HepG2 (cell line): ENCODE measurements around the gene FNDC8. TPM values are rescaled to one million over a fixed set of nuclear protein-coding genes. Genes with fewer than 3 reads are reported as not detected.

ENCODE experiments used
- AKAP8 ChIP-seq: sonication (generic); formaldehyde crosslinking; IDR thresholded peaks from 2 replicates; pipeline ENCODE4 v1.5.1; 2020; ENCODE audit warnings: mild to moderate bottlenecking, missing genetic modification reagents
- BCL6 ChIP-seq: IDR thresholded peaks from 2 replicates; pipeline ENCODE4 v1.6.1; 2016; ENCODE audit warnings: missing genetic modification reagents, missing compliant biosample characterization
- CHCHD3 ChIP-seq: sonication (generic); formaldehyde crosslinking; IDR thresholded peaks from 2 replicates; pipeline ENCODE4 v1.8.0; 2022; ENCODE audit warnings: mild to moderate bottlenecking, missing genetic modification reagents, moderate library complexity
- CREB1 ChIP-seq, 2 experiments: fragments of 450-650 bp in 1 of 2; IDR thresholded peaks; 2 replicates each; pipeline ENCODE4 v1.6.1; 2016 to 2017; ENCODE audit warnings: control low read depth in 1 of 2, mild to moderate bottlenecking in 1 of 2, missing compliant biosample characterization in 1 of 2, missing genetic modification characterization in 1 of 2
- HNF4G ChIP-seq, 2 experiments: sonication (generic) in 1 of 2; formaldehyde crosslinking in 1 of 2; IDR thresholded peaks; 2 replicates each; pipeline versions ENCODE4 v1.4.0 to v1.6.1; 2011 to 2020; ENCODE audit warnings: borderline replicate concordance in 2 of 2, low read depth in 2 of 2, mild to moderate bottlenecking in 2 of 2, low read length in 1 of 2, missing genetic modification reagents in 1 of 2, moderate library complexity in 1 of 2
- MAX ChIP-seq: IDR thresholded peaks from 2 replicates; pipeline ENCODE4 v1.6.1; 2012; ENCODE audit warnings: inconsistent platforms
- MIER2 ChIP-seq: IDR thresholded peaks from 2 replicates; pipeline ENCODE4 v1.6.1; 2016; ENCODE audit warnings: missing biosample characterization, missing genetic modification reagents
- MYC ChIP-seq: sonication (generic); formaldehyde crosslinking; IDR thresholded peaks from 2 replicates; pipeline ENCODE4 v1.9.0; 2021; ENCODE audit warnings: missing genetic modification reagents, borderline replicate concordance
- NR1H2 ChIP-seq: sonication (generic); formaldehyde crosslinking; IDR thresholded peaks from 2 replicates; pipeline ENCODE4 v1.8.1; 2022; ENCODE audit warnings: low read depth, missing genetic modification reagents, borderline replicate concordance
- NR2F6 ChIP-seq, 2 experiments: IDR thresholded peaks; 2 replicates each; pipeline ENCODE4 v1.6.1; 2016; ENCODE audit warnings: antibody characterized with exemption in 1 of 2, mild to moderate bottlenecking in 1 of 2
- POLR2AphosphoS5 ChIP-seq: IDR thresholded peaks from 2 replicates; pipeline ENCODE4 v1.6.1; 2012; ENCODE audit warnings: low read depth, low read length
- POLR2G ChIP-seq: fragments of 200-400 bp; formaldehyde crosslinking; IDR thresholded peaks from 2 replicates; pipeline ENCODE4 v1.6.1; 2018; ENCODE audit warnings: mild to moderate bottlenecking, low read depth, low read length, moderate library complexity
- TCF7 ChIP-seq: sonication (generic); IDR thresholded peaks from 2 replicates; pipeline ENCODE4 v1.6.1; 2016; ENCODE audit warnings: antibody characterized with exemption, low read depth
- TCF7L2 ChIP-seq: IDR thresholded peaks from 2 replicates; pipeline ENCODE4 v1.6.1; 2011; ENCODE audit warnings: mild to moderate bottlenecking, low read depth, low read length, moderate library complexity
- ZFP36L2 ChIP-seq: sonication (generic); formaldehyde crosslinking; IDR thresholded peaks from 2 replicates; pipeline ENCODE4 v1.4.0; 2020; ENCODE audit warnings: missing genetic modification reagents
- ZNF143 ChIP-seq: sonication (generic); formaldehyde crosslinking; IDR thresholded peaks from 2 replicates; pipeline ENCODE4 v1.4.0; 2020; ENCODE audit warnings: missing genetic modification reagents
- ZNF160 ChIP-seq: sonication (generic); formaldehyde crosslinking; IDR thresholded peaks from 2 replicates; pipeline ENCODE4 v1.8.0; 2022; ENCODE audit warnings: mild to moderate bottlenecking, inconsistent platforms, missing genetic modification reagents
- ZNF274 ChIP-seq: sonication (generic); formaldehyde crosslinking; IDR thresholded peaks from 2 replicates; pipeline ENCODE4 v1.5.1; 2020; ENCODE audit warnings: mild to moderate bottlenecking, missing genetic modification reagents
- ZNF639 ChIP-seq: conservative IDR thresholded peaks from 2 replicates; pipeline ENCODE4 v1.6.1; 2018; ENCODE audit warnings: missing genetic modification reagents
- polyA plus RNA-seq, 8 experiments: library from polyadenylated mRNA; depleted of rRNA in 3 of 8; stranded (reverse) in 7 of 8; unstranded in 1 of 8; fragments of >200 nt; fragmentation: Illumina TruSeq in 4 of 8; extraction: Trizol in 4 of 8; gene quantifications; 2 replicates each; pipeline versions ENCODE4 v1.2.1 to v1.2.3, GENCODE V29; 2011 to 2016; ENCODE audit warnings: low read depth in 4 of 8, missing spikeins in 1 of 8, mixed read lengths in 1 of 8; ENCODE audit not compliant: insufficient read depth in 1 of 8
- total RNA-seq, 5 experiments: library from RNA; depleted of rRNA; stranded (reverse); fragments of >200 nt; fragmentation: Illumina TruSeq; extraction: Trizol; gene quantifications; 2 replicates each; pipeline ENCODE4 v1.2.3, GENCODE V29; 2016; ENCODE audit warnings: low read depth in 1 of 5
- TF ChIP-seq, protein P1 (sequence below): sonication (generic); formaldehyde crosslinking; IDR thresholded peaks from 2 replicates; pipeline ENCODE4 v1.5.0; 2020; ENCODE audit warnings: missing genetic modification reagents
- TF ChIP-seq, protein P2 (sequence below): sonication (generic); formaldehyde crosslinking; IDR thresholded peaks from 2 replicates; pipeline ENCODE4 v1.9.0; 2021; ENCODE audit warnings: mild to moderate bottlenecking, missing genetic modification reagents

FNDC8 gene
- total and polyA plus RNA-seq, 2 of the 13 experiments (the other 11 are each of a cell fraction or from before 2014, with no cell fraction given), result not detected

DNA sequence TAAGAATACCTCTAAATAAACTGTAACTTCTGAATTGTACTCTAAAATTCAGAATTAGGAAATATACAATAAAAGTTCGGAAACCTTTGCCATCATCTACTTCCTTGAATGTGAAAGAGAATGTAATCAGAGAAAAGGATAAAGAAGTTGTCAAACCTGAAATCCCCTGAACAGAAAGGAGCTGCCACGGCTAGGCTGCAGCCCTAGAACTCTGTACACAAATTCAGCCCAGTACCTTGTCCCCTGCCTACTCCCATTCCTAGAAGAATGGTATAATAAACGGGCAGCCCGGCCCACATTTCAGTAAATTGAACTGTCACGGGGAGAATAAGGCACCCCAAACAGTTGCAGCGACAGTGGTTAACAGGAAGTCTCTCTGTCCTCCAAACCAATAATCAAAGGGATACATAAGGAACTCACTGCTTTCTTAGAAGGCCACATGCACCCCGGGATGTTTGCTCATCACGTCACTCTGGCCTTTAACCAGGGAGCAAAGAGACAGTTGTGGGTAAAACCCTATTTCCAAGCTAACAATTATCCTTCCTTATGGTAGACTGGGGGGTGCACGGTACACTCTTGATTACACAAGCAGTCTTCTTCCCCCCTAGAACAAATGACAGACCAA, 33.6 kb upstream of the FNDC8 start (continued):
- no peak for TF ChIP-seq NR1H2 (CRISPR knock-in tag)
- TF ChIP-seq CHCHD3 (CRISPR knock-in tag), result no peak
- TF ChIP-seq ZNF639 (CRISPR knock-in tag), result no peak
- peak; percentile 23; the same call in 1 of the 2 replicates for TF ChIP-seq TCF7
- TF ChIP-seq, protein P1, sequence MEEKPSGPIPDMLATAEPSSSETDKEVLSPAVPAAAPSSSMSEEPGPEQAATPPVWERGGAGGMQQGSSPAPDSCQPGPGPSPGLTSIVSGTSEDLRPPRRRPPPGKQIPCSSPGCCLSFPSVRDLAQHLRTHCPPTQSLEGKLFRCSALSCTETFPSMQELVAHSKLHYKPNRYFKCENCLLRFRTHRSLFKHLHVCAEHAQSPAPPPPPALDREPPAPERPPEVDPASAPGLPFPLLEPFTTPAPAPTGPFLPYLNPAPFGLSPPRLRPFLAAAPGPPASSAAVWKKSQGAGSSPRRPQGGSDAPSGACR, result no peak
- 0 out of 2 replicates have a peak, but pooled peaks have one; percentile 5 for TF ChIP-seq MYC
- TF ChIP-seq POLR2G, result no peak; the same call in 1 of the 2 replicates
- no peak for TF ChIP-seq POLR2AphosphoS5
- no peak for TF ChIP-seq ZNF143 (CRISPR knock-in tag)
- TF ChIP-seq, protein P2, sequence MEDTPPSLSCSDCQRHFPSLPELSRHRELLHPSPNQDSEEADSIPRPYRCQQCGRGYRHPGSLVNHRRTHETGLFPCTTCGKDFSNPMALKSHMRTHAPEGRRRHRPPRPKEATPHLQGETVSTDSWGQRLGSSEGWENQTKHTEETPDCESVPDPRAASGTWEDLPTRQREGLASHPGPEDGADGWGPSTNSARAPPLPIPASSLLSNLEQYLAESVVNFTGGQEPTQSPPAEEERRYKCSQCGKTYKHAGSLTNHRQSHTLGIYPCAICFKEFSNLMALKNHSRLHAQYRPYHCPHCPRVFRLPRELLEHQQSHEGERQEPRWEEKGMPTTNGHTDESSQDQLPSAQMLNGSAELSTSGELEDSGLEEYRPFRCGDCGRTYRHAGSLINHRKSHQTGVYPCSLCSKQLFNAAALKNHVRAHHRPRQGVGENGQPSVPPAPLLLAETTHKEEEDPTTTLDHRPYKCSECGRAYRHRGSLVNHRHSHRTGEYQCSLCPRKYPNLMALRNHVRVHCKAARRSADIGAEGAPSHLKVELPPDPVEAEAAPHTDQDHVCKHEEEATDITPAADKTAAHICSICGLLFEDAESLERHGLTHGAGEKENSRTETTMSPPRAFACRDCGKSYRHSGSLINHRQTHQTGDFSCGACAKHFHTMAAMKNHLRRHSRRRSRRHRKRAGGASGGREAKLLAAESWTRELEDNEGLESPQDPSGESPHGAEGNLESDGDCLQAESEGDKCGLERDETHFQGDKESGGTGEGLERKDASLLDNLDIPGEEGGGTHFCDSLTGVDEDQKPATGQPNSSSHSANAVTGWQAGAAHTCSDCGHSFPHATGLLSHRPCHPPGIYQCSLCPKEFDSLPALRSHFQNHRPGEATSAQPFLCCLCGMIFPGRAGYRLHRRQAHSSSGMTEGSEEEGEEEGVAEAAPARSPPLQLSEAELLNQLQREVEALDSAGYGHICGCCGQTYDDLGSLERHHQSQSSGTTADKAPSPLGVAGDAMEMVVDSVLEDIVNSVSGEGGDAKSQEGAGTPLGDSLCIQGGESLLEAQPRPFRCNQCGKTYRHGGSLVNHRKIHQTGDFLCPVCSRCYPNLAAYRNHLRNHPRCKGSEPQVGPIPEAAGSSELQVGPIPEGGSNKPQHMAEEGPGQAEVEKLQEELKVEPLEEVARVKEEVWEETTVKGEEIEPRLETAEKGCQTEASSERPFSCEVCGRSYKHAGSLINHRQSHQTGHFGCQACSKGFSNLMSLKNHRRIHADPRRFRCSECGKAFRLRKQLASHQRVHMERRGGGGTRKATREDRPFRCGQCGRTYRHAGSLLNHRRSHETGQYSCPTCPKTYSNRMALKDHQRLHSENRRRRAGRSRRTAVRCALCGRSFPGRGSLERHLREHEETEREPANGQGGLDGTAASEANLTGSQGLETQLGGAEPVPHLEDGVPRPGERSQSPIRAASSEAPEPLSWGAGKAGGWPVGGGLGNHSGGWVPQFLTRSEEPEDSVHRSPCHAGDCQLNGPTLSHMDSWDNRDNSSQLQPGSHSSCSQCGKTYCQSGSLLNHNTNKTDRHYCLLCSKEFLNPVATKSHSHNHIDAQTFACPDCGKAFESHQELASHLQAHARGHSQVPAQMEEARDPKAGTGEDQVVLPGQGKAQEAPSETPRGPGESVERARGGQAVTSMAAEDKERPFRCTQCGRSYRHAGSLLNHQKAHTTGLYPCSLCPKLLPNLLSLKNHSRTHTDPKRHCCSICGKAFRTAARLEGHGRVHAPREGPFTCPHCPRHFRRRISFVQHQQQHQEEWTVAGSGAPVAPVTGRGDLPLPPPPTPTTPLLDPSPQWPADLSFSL, result no peak
- TF ChIP-seq ZNF160, result no peak
- peak; percentile 46; the same call in 1 of the 2 replicates for TF ChIP-seq MAX
- peak; percentile 73 for TF ChIP-seq BCL6 (CRISPR knock-in tag)
- TF ChIP-seq NR2F6 (IDR thresholded peaks at IDR 0.05), result peak; percentile 20; the same call in 1 of the 2 replicates
- no peak for TF ChIP-seq NR2F6 (CRISPR knock-in tag; IDR thresholded peaks at IDR 0.05)
- peak; percentile 33 for TF ChIP-seq HNF4G (IDR thresholded peaks at IDR 0.05; ENCODE audit: borderline replicate concordance, low read depth, low read length)
- no peak for TF ChIP-seq HNF4G (CRISPR knock-in tag; IDR thresholded peaks at IDR 0.05; ENCODE audit: borderline replicate concordance, low read depth)
- no peak for TF ChIP-seq AKAP8 (CRISPR knock-in tag)
- no peak for TF ChIP-seq ZNF274
- TF ChIP-seq TCF7L2, result no peak
- TF ChIP-seq MIER2 (CRISPR knock-in tag), result no peak
- TF ChIP-seq ZFP36L2 (CRISPR knock-in tag), result no peak
- no peak for TF ChIP-seq CREB1 (IDR thresholded peaks at IDR 0.05)
- peak; percentile 78 for TF ChIP-seq CREB1 (CRISPR knock-in tag; IDR thresholded peaks at IDR 0.05)
